MCF 10A (cell line): ENCODE results near the gene TANC1. TPM values are rescaled to one million over a fixed set of nuclear protein-coding genes. Genes with fewer than 3 reads are reported as not detected.

Experiments
- BruUV-seq: library from RNA; stranded (reverse); fragments of 400-500 nt; replicated peaks from 2 replicates; lab custom pipeline; 2021; lab: Mats Ljungman, UMichigan
- CTCF ChIA-PET: fragments of 300-600 bp; sonication (Branson Sonifier 250); formaldehyde crosslinking; extraction: SDS; loops from one replicate; lab custom pipeline; 2021; ENCODE audit warnings: antibody characterized with exemption, inconsistent platforms; lab: Yijun Ruan, JAX
- POLR2A ChIA-PET: fragments of 300-600, 350-650 bp; sonication (Branson Sonifier 250); formaldehyde crosslinking; extraction: SDS; loops from one replicate; lab custom pipeline; 2020; ENCODE audit warnings: antibody characterized with exemption, inconsistent platforms; lab: Yijun Ruan, JAX
- DNase-seq: peaks from one replicate; pipeline ENCODE4 v3.0.0-alpha.2; 2018; ENCODE audit not compliant: unreplicated experiment
- H3K27ac Mint-ChIP-seq: one replicate; pipeline ENCODE4 v1.8.0; 2022; ENCODE audit warnings: mild to moderate bottlenecking, low read depth, mixed read lengths; ENCODE audit not compliant: unreplicated experiment
- H3K27me3 Mint-ChIP-seq: one replicate; pipeline ENCODE4 v1.8.0; 2022; ENCODE audit warnings: mixed read lengths; ENCODE audit not compliant: insufficient read depth, unreplicated experiment
- H3K36me3 Mint-ChIP-seq: one replicate; pipeline ENCODE4 v1.8.0; 2022; ENCODE audit warnings: mild to moderate bottlenecking, moderate library complexity, mixed read lengths; ENCODE audit not compliant: insufficient read depth, unreplicated experiment
- H3K4me1 Mint-ChIP-seq: one replicate; pipeline ENCODE4 v1.8.0; 2022; ENCODE audit warnings: mixed read lengths; ENCODE audit not compliant: insufficient read depth, unreplicated experiment
- H3K4me3 Mint-ChIP-seq: one replicate; pipeline ENCODE4 v1.8.0; 2022; ENCODE audit warnings: mild to moderate bottlenecking, moderate library complexity, mixed read lengths; ENCODE audit not compliant: unreplicated experiment
- H3K9me3 Mint-ChIP-seq: one replicate; pipeline ENCODE4 v1.8.0; 2022; ENCODE audit warnings: mixed read lengths; ENCODE audit not compliant: unreplicated experiment
- CTCF ChIP-seq: fragments of 200-600 bp; IDR thresholded peaks from one replicate; pipeline ENCODE4 v1.8.0; 2022; ENCODE audit warnings: antibody characterized with exemption, mild to moderate bottlenecking; ENCODE audit not compliant: unreplicated experiment
- intact Hi-C: fragments of 100-400 bp; cut with micrococcal nuclease; formaldehyde crosslinking; loops from 2 replicates; pipeline ENCODE4 v1.14.1; 2022
- total RNA-seq: library from RNA; stranded (reverse); gene quantifications from 2 replicates; pipeline ENCODE4 v1.2.3, GENCODE V29; 2022

TANC1 gene
- total RNA-seq, 1 experiment from 2014 or later, result 35.3 TPM

GRCh38 chr2:158955842-158956365, 12.5 kb upstream of the TANC1 start:
- no peak overlapping the region for H3K4me3 Mint-ChIP-seq
- no peak for TF ChIP-seq CTCF
- H3K9me3 Mint-ChIP-seq, result no peaks in the 10 kb centered on the region
- POLR2A ChIA-PET, result interaction anchor here (1.0 to 9.5 kb wide), 3 partner anchors 12 to 56 kb away, joined by 3 to 123 read pairs (median 3); partner anchors contain the start of gene TANC1
- intact Hi-C loops, result no loop called here
- no peak overlapping the region for H3K27ac Mint-ChIP-seq
- CTCF ChIA-PET, result interaction anchor here (0.5 to 4.4 kb wide), 5 partner anchors 12 to 80 kb away, joined by 3 to 13 read pairs (median 3); no protein-coding TSS in a partner anchor
- H3K27me3 Mint-ChIP-seq, result no peaks in the 10 kb centered on the region
- BruUV-seq, result no TSS peak
- peaks cover 14% of the 10 kb centered on the region for H3K4me1 Mint-ChIP-seq
- no peaks in the 10 kb centered on the region for H3K36me3 Mint-ChIP-seq
- DNase-seq, result no peak

GRCh38 chr2:158958365-158958764, 10.1 kb upstream of the TANC1 start:
- no peak overlapping the region for H3K4me3 Mint-ChIP-seq
- H3K27me3 Mint-ChIP-seq, result no peaks in the 10 kb centered on the region
- POLR2A ChIA-PET, result interaction anchor here (9.5 kb wide), 1 partner anchor 10 kb away, joined by 123 read pairs; the partner anchor contains the start of gene TANC1
- H3K27ac Mint-ChIP-seq, result no peak overlapping the region
- TF ChIP-seq CTCF, result no peak
- H3K9me3 Mint-ChIP-seq, result no peaks in the 10 kb centered on the region
- no TSS peak for BruUV-seq
- H3K36me3 Mint-ChIP-seq, result no peaks in the 10 kb centered on the region
- CTCF ChIA-PET, result no interaction called here
- no peak for DNase-seq
- intact Hi-C loops, result no loop called here
- H3K4me1 Mint-ChIP-seq, result peaks cover 14% of the 10 kb centered on the region

- Mint-ChIP-seq H3K27ac (no peak overlapping the region), H3K36me3 (no peaks in the 10 kb centered on the region), H3K9me3 (no peaks in the 10 kb centered on the region), H3K4me3 (no peak overlapping the region), H3K27me3 (no peaks in the 10 kb centered on the region), H3K4me1 (no peaks in the 10 kb centered on the region)
- TF ChIP-seq CTCF, result no peak
- intact Hi-C loops, result no loop called here
- BruUV-seq, result no TSS peak
- DNase-seq, result no peak
- ChIA-PET POLR2A (no interaction called here), CTCF (interaction anchor here (0.6 to 0.7 kb wide), 2 partner anchors 22 to 359 kb away, joined by 3 to 4 read pairs; no protein-coding TSS in a partner anchor)
Measured at GRCh38 chr2:158960193-158960592, 8.2 kb upstream of the TANC1 start.

- no peak for DNase-seq
- H3K4me1 Mint-ChIP-seq, result no peaks in the 10 kb centered on the region
- H3K9me3 Mint-ChIP-seq, result no peaks in the 10 kb centered on the region
- H3K4me3 Mint-ChIP-seq, result no peak overlapping the region
- no peaks in the 10 kb centered on the region for H3K36me3 Mint-ChIP-seq
- CTCF ChIA-PET, result interaction anchor here (0.6 to 1.1 kb wide), 3 partner anchors 49 to 246 kb away, joined by 3 to 6 read pairs (median 3); no protein-coding TSS in a partner anchor
- TF ChIP-seq CTCF, result no peak
- intact Hi-C loops, result no loop called here
- BruUV-seq, result no TSS peak
- POLR2A ChIA-PET, result interaction anchor here (1.4 kb wide), 1 partner anchor 8 kb away, joined by 3 read pairs; no protein-coding TSS in a partner anchor
- no peaks in the 10 kb centered on the region for H3K27me3 Mint-ChIP-seq
- H3K27ac Mint-ChIP-seq, result no peak overlapping the region
Measured at GRCh38 chr2:158962074-158962473, 6.4 kb upstream of the TANC1 start.
